ENCODE results near the gene SELENOW. TPM values are rescaled to one million over a fixed set of nuclear protein-coding genes. Genes with fewer than 3 reads are reported as not detected.

SELENOW gene
- total and polyA plus RNA-seq, 2 donors (not counting 1 experiment from before 2014, with no cell fraction given): 47.7 to 73.7 TPM

DNA sequence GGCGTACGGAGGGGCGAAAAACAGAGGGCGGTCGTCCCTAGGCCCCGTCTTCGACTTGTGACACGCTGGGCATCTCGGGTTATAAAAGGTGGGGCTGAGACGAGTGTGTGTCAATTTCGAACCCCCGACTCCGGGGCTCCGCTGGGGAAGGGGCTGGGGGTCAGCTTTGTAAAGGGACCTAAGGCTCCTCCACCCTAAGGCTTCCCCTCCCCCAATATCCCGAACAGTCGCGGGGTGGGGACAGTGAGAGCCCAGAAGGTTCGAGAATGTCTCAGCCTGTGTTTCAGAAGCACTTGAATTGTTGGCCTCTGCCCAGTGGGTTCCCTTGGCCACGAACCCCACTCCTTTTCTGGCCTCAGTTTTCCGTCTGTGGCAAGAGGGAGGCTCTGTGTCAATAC is 450 bp downstream of the SELENOW start:
- Mint-ChIP-seq H3K27me3 (no peaks in the 10 kb centered on the region), H3K9me3 (ENCODE audit: insufficient read depth) (no peaks in the 10 kb centered on the region), H3K4me1 (peaks cover 20% of the 10 kb centered on the region), H3K4me3 (peak overlapping the region; percentile 98), H3K27ac (peak overlapping the region; percentile 86)
- WGBS (ENCODE audit: insufficient coverage): 0% methylated on average over 12 of the region's 20 CpGs
- Histone ChIP-seq H3K4me2 (replicated peaks; ENCODE audit: low read depth, low read length, poor library complexity, severe bottlenecking) (peak overlapping the region; percentile 87), H3K27ac (ENCODE audit: low read length in 2 of 2) (peak overlapping the region; percentile 87 to 91), H3K9ac (ENCODE audit: low read length) (peak overlapping the region; percentile 79), H3K9me3 (ENCODE audit: control extremely low read depth in 1 of 3, control insufficient read depth in 2 of 3, insufficient read depth in 1 of 3, low read length in 2 of 3) (no peaks in the 10 kb centered on the region), H3K4me3 (ENCODE audit: control extremely low read depth in 1 of 5, extremely low read depth in 1 of 5, insufficient read depth in 1 of 5, low read depth in 2 of 5, low read length in 4 of 5) (peak overlapping the region in 4 of 5 experiments; percentile 73 to 80 (median 75)), H2AFZ (ENCODE audit: insufficient read depth, low read depth, low read length, poor library complexity, severe bottlenecking) (peak overlapping the region; percentile 82), H3K36me3 (replicated peaks in 1 of 2; ENCODE audit: control extremely low read depth in 1 of 2, control insufficient read depth in 1 of 2, extremely low read depth in 1 of 2, insufficient read depth in 2 of 2, low read length in 1 of 2) (no peaks in the 10 kb centered on the region), H3K27me3 (replicated peaks in 1 of 4; ENCODE audit: control extremely low read depth in 1 of 4, control insufficient read depth in 3 of 4, insufficient read depth in 4 of 4, low read length in 3 of 4) (no peaks in the 10 kb centered on the region), H3K79me2 (ENCODE audit: control insufficient read depth, insufficient read depth, low read length) (peaks cover 10% of the 10 kb centered on the region), H4K20me1 (ENCODE audit: control insufficient read depth, insufficient read depth, low read length, poor library complexity, severe bottlenecking) (no peaks in the 10 kb centered on the region), H3K4me1 (ENCODE audit: control insufficient read depth in 2 of 2, insufficient read depth in 2 of 2, low read length in 2 of 2) (peaks cover 9 to 19% of the 10 kb centered on the region in 2 donors)
- ATAC-seq (ENCODE audit: low read depth): no peak
- peak; percentile 33 for DNase-seq
- TF ChIP-seq, protein P1, sequence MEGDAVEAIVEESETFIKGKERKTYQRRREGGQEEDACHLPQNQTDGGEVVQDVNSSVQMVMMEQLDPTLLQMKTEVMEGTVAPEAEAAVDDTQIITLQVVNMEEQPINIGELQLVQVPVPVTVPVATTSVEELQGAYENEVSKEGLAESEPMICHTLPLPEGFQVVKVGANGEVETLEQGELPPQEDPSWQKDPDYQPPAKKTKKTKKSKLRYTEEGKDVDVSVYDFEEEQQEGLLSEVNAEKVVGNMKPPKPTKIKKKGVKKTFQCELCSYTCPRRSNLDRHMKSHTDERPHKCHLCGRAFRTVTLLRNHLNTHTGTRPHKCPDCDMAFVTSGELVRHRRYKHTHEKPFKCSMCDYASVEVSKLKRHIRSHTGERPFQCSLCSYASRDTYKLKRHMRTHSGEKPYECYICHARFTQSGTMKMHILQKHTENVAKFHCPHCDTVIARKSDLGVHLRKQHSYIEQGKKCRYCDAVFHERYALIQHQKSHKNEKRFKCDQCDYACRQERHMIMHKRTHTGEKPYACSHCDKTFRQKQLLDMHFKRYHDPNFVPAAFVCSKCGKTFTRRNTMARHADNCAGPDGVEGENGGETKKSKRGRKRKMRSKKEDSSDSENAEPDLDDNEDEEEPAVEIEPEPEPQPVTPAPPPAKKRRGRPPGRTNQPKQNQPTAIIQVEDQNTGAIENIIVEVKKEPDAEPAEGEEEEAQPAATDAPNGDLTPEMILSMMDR (IDR thresholded peaks at IDR 0.05): no peak
- no peak for TF ChIP-seq EZH2 (IDR thresholded peaks at IDR 0.05; ENCODE audit: borderline replicate concordance, insufficient read depth, low read depth, low read length, poor library complexity, severe bottlenecking)
- intact Hi-C loops (cut with micrococcal nuclease): loop anchor here (1.0 kb wide), 2 partner anchors 34 to 264 kb away; partner anchors contain the start of genes NAPA and NOP53
- CTCF ChIA-PET: no interaction called here
- POLR2A ChIA-PET: no interaction called here

DNA sequence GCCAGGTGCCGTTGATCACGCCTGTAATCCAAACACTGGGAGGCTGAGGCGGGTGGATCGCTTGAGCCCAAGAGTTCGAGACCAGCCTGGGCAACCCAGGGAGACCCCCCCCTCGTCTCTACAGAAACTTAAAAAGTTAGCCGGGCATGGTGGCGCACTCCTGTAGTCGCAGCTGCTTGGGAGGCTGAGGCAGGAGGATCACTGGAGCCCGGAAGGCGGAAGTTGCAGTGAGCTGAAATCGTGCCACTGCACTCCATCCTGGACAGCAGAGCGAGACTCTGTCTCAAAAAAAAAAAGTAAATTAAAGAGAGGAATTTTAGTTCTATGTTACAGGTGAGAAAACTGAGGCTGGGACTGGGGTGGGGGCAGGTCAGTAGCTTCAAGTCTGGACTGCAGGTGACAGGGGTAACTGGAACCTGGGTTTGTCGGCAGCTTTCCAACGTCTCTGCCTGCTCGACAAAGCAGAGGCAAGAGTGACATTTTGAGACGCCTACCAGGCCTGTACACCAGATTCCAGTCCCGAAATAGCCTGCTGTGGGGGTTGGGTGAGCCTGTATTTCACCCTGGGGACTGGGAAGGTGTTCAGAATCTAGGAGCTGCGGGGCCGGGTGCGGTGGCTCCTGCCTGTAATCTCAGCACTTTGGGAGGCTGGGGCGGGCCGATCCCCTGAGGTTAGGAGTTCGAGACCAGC is 1.2 kb downstream of the SELENOW start:
- H3K4me2 ChIP-seq (replicated peaks; ENCODE audit: low read depth, low read length, poor library complexity, severe bottlenecking): peak overlapping the region; percentile 87
- TF ChIP-seq EZH2 (IDR thresholded peaks at IDR 0.05; ENCODE audit: borderline replicate concordance, insufficient read depth, low read depth, low read length, poor library complexity, severe bottlenecking): no peak
- TF ChIP-seq, protein P1 (IDR thresholded peaks at IDR 0.05): no peak
- POLR2A ChIA-PET: no interaction called here
- peak overlapping the region in 1 of 2 donors; percentile 91 for H3K27ac ChIP-seq (ENCODE audit: low read length in 2 of 2)
- H3K4me3 Mint-ChIP-seq: peak overlapping the region; percentile 98
- no peak overlapping the region for H2AFZ ChIP-seq (ENCODE audit: insufficient read depth, low read depth, low read length, poor library complexity, severe bottlenecking)
- peak overlapping the region; percentile 79 for H3K9ac ChIP-seq (ENCODE audit: low read length)
- no peaks in the 10 kb centered on the region for H3K27me3 Mint-ChIP-seq
- H3K27me3 ChIP-seq (replicated peaks in 1 of 4; ENCODE audit: control extremely low read depth in 1 of 4, control insufficient read depth in 3 of 4, insufficient read depth in 4 of 4, low read length in 3 of 4): no peaks in the 10 kb centered on the region
- peaks cover 0 to 2% of the 10 kb centered on the region in 2 experiments for H3K36me3 ChIP-seq (replicated peaks in 1 of 2; ENCODE audit: control extremely low read depth in 1 of 2, control insufficient read depth in 1 of 2, extremely low read depth in 1 of 2, insufficient read depth in 2 of 2, low read length in 1 of 2)
- H3K4me1 Mint-ChIP-seq: peaks cover 20% of the 10 kb centered on the region
- H3K9me3 Mint-ChIP-seq (ENCODE audit: insufficient read depth): no peaks in the 10 kb centered on the region
- no peak for ATAC-seq (ENCODE audit: low read depth)
- WGBS (ENCODE audit: insufficient coverage): 93% methylated on average over 23 of the region's 24 CpGs
- H3K4me3 ChIP-seq (ENCODE audit: control extremely low read depth in 1 of 5, extremely low read depth in 1 of 5, insufficient read depth in 1 of 5, low read depth in 2 of 5, low read length in 4 of 5): peak overlapping the region in 3 of 5 experiments; percentile 73 to 80 (median 76)
- H3K27ac Mint-ChIP-seq: peak overlapping the region; percentile 86
- CTCF ChIA-PET: interaction anchor here (0.7 to 0.9 kb wide), 2 partner anchors 10 to 182 kb away, joined by 3 to 4 read pairs; no protein-coding TSS in a partner anchor
- no peaks in the 10 kb centered on the region for H3K9me3 ChIP-seq (ENCODE audit: control extremely low read depth in 1 of 3, control insufficient read depth in 2 of 3, insufficient read depth in 1 of 3, low read length in 2 of 3)
- intact Hi-C loops (cut with micrococcal nuclease): no loop called here
- DNase-seq: no peak
- H4K20me1 ChIP-seq (ENCODE audit: control insufficient read depth, insufficient read depth, low read length, poor library complexity, severe bottlenecking): no peaks in the 10 kb centered on the region
- peaks cover 9 to 19% of the 10 kb centered on the region in 2 donors for H3K4me1 ChIP-seq (ENCODE audit: control insufficient read depth in 2 of 2, insufficient read depth in 2 of 2, low read length in 2 of 2)
- peaks cover 10% of the 10 kb centered on the region for H3K79me2 ChIP-seq (ENCODE audit: control insufficient read depth, insufficient read depth, low read length)
